Gastrocnemius medialis (tissue), 4 donors: ENCODE measurements around the gene MTFMT.

Experiments used
- CTCF ChIP-seq, 5 experiments: fragments of 450-650 bp in 3 of 5; fragments of 200-600 bp in 2 of 5; sonication (generic) in 2 of 5; IDR thresholded peaks in 4 of 5; conservative IDR thresholded peaks in 1 of 5; 1 replicate in 4 of 5; 2 replicates in 1 of 5; pipeline ENCODE4 v1.5.1; 2016 to 2019; ENCODE audit warnings: antibody characterized with exemption in 5 of 5, mild to moderate bottlenecking in 3 of 5, moderate library complexity in 3 of 5
- POLR2A ChIP-seq, 2 donors: fragments of 450-650 bp; IDR thresholded peaks; one replicate each; pipeline ENCODE4 v1.6.1; 2017; ENCODE audit warnings: antibody characterized with exemption in 2 of 2, mild to moderate bottlenecking in 2 of 2, moderate library complexity in 2 of 2

- TF ChIP-seq CTCF (IDR thresholded peaks at IDR 0.05 in 4 of 5, conservative IDR thresholded peaks at IDR 0.05 in 1 of 5), result peak; percentile 90 to 97 (median 91)
- TF ChIP-seq POLR2A (IDR thresholded peaks at IDR 0.05), result no peak
These were observed 25.1 kb upstream of the MTFMT start for GRCh38 chr15:65054333-65055200.
